Gastrocnemius medialis (tissue), 4 donors: Measurements from ENCODE around the gene ADAR. TPM values are rescaled to one million over a fixed set of nuclear protein-coding genes. Genes with fewer than 3 reads are reported as not detected.

Experiments
- ATAC-seq, 2 donors: fragments of 150-250 bp; one replicate each; pipeline ENCODE4 v1.9.1; 2016
- DNase-seq, 2 donors: peaks; one replicate each; pipeline ENCODE4 v3.0.0-alpha.2; 2019
- H3K27ac ChIP-seq, 4 donors: fragments of 200-600 bp; sonication (generic); 1 replicate in 1 of 4; 2 replicates in 3 of 4; pipeline ENCODE4 v1.5.1; 2016 to 2018; ENCODE audit warnings: mild to moderate bottlenecking in 2 of 4, moderate library complexity in 1 of 4
- H3K27me3 ChIP-seq, 3 donors: fragments of 200-600 bp; sonication (generic) in 2 of 3; 1 replicate in 1 of 3; 2 replicates in 2 of 3; pipeline versions ENCODE4 v1.5.1 to v1.6.0; 2016 to 2019; ENCODE audit warnings: mild to moderate bottlenecking in 1 of 3, moderate library complexity in 1 of 3
- H3K36me3 ChIP-seq, 2 donors: fragments of 200-600 bp; sonication (generic) in 1 of 2; one replicate each; pipeline ENCODE4 v1.5.1; 2017 to 2018
- H3K4me1 ChIP-seq, 2 donors: fragments of 200-600 bp; sonication (generic) in 1 of 2; one replicate each; pipeline ENCODE4 v1.5.1; 2016 to 2017; ENCODE audit warnings: mild to moderate bottlenecking in 2 of 2
- H3K4me3 ChIP-seq, 4 donors: fragments of 200-600 bp; sonication (generic) in 3 of 4; 1 replicate in 1 of 4; 2 replicates in 3 of 4; pipeline ENCODE4 v1.5.1; 2016 to 2019; ENCODE audit warnings: mild to moderate bottlenecking in 2 of 4
- H3K9me3 ChIP-seq, 3 donors: fragments of 200-600 bp; sonication (generic) in 2 of 3; 1 replicate in 1 of 3; 2 replicates in 2 of 3; pipeline ENCODE4 v1.5.1; 2016 to 2019
- POLR2A ChIP-seq, 2 donors: fragments of 450-650 bp; IDR thresholded peaks; one replicate each; pipeline ENCODE4 v1.6.1; 2017; ENCODE audit warnings: antibody characterized with exemption in 2 of 2, mild to moderate bottlenecking in 2 of 2, moderate library complexity in 2 of 2
- in situ Hi-C, 4 donors: fragments of 200-750 bp; cut with MboI; loops; one replicate each; pipeline versions ENCODE4 v1.15.0 to v1.8.0; 2017; ENCODE audit warnings: low sequenced_read_pairs in 4 of 4
- intact Hi-C: fragments of 100-400 bp; cut with DNase I; formaldehyde crosslinking; loops from one replicate; pipeline ENCODE4 v1.15.1; 2023; ENCODE audit warnings: low total_unique reads
- total RNA-seq, 4 donors: library from RNA; depleted of rRNA; stranded (reverse); fragments of >200 nt; gene quantifications; one replicate each; pipeline versions ENCODE4 v1.1.0 to v1.2.3, GENCODE V29; 2016
- TF ChIP-seq, protein P1 (sequence below), 5 experiments: fragments of 450-650 bp in 3 of 5; fragments of 200-600 bp in 2 of 5; sonication (generic) in 2 of 5; IDR thresholded peaks in 4 of 5; conservative IDR thresholded peaks in 1 of 5; 1 replicate in 4 of 5; 2 replicates in 1 of 5; pipeline ENCODE4 v1.5.1; 2016 to 2019; ENCODE audit warnings: antibody characterized with exemption in 5 of 5, mild to moderate bottlenecking in 3 of 5, moderate library complexity in 3 of 5

The ADAR gene
- total RNA-seq, 4 donors from 2014 or later, result 16.4 to 38.4 (median 19.0) TPM

GRCh38 chr1:154591206-154591605 lies 16.8 kb downstream of the ADAR start:
- peaks cover 16 to 97% of the 10 kb centered on the region in 2 donors for H3K36me3 ChIP-seq
- ATAC-seq (no peak), DNase-seq (no peak)
- H3K27me3 ChIP-seq, result no peaks in the 10 kb centered on the region
- H3K4me1 ChIP-seq, result no peaks in the 10 kb centered on the region
- H3K4me3 ChIP-seq, result no peak overlapping the region
- no peaks in the 10 kb centered on the region for H3K9me3 ChIP-seq
- intact Hi-C loops (no loop called here), in situ Hi-C loops (no loop called here)
- TF ChIP-seq POLR2A (IDR thresholded peaks at IDR 0.05), result no peak
- TF ChIP-seq, protein P1, sequence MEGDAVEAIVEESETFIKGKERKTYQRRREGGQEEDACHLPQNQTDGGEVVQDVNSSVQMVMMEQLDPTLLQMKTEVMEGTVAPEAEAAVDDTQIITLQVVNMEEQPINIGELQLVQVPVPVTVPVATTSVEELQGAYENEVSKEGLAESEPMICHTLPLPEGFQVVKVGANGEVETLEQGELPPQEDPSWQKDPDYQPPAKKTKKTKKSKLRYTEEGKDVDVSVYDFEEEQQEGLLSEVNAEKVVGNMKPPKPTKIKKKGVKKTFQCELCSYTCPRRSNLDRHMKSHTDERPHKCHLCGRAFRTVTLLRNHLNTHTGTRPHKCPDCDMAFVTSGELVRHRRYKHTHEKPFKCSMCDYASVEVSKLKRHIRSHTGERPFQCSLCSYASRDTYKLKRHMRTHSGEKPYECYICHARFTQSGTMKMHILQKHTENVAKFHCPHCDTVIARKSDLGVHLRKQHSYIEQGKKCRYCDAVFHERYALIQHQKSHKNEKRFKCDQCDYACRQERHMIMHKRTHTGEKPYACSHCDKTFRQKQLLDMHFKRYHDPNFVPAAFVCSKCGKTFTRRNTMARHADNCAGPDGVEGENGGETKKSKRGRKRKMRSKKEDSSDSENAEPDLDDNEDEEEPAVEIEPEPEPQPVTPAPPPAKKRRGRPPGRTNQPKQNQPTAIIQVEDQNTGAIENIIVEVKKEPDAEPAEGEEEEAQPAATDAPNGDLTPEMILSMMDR (IDR thresholded peaks at IDR 0.05 in 4 of 5, conservative IDR thresholded peaks at IDR 0.05 in 1 of 5), result no peak
- no peak overlapping the region for H3K27ac ChIP-seq

DNA sequence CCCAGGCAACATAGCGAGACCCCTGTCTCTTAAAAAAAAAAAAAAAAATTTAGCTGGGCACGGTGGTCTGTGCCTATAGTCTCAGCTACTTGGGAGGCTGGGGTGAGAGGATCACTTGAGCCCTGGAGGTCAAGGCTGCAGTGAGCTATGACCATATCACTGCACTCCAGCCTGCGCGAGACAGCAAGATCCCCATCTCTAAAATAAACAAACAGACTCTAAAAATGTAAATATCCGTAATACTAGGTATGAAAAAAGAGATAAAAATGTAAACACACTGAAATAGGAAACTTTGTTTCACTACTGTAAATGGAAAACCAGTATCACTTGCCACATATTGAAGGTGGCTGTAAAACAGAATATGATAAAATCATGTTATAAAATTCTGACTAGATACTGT lies 17.2 kb downstream of the ADAR start:
- H3K4me3 ChIP-seq, result no peak overlapping the region
- H3K27me3 ChIP-seq, result no peaks in the 10 kb centered on the region
- intact Hi-C loops (no loop called here), in situ Hi-C loops (no loop called here)
- no peaks in the 10 kb centered on the region for H3K9me3 ChIP-seq
- H3K36me3 ChIP-seq, result peaks cover 14 to 97% of the 10 kb centered on the region in 2 donors
- H3K4me1 ChIP-seq, result no peaks in the 10 kb centered on the region
- TF ChIP-seq POLR2A (IDR thresholded peaks at IDR 0.05), result no peak
- TF ChIP-seq, protein P1 (IDR thresholded peaks at IDR 0.05 in 4 of 5, conservative IDR thresholded peaks at IDR 0.05 in 1 of 5), result no peak
- DNase-seq, result no peak
- no peak for ATAC-seq
- no peak overlapping the region for H3K27ac ChIP-seq

DNA sequence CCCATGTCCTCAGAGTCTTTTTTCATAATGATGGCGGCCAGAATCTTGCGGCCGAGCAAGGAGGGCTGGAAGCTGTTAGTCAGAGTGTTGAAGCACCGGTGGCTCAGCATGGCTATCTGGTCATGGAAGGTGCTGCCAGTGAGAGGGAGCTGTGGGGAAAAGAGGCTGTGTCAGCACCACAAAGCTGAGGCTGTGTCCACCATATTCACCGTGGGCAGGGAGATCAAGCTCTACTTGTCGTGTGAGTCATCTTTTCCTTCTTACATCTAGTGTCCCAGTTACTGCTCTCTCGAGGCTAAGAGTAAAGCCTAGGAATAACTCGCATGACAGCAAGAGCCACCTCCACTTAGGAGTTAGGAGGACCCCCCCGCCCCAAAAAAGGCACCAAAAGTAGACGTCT lies 18.2 kb downstream of the ADAR start:
- no peak overlapping the region for H3K4me3 ChIP-seq
- DNase-seq (no peak), ATAC-seq (no peak)
- TF ChIP-seq, protein P1 (IDR thresholded peaks at IDR 0.05 in 4 of 5, conservative IDR thresholded peaks at IDR 0.05 in 1 of 5), result no peak
- no peak for TF ChIP-seq POLR2A (IDR thresholded peaks at IDR 0.05)
- peaks cover 12 to 97% of the 10 kb centered on the region in 2 donors for H3K36me3 ChIP-seq
- no peak overlapping the region for H3K27ac ChIP-seq
- intact Hi-C loops, result no loop called here
- in situ Hi-C loops, result no loop called here
- no peaks in the 10 kb centered on the region for H3K4me1 ChIP-seq
- no peaks in the 10 kb centered on the region for H3K27me3 ChIP-seq
- no peaks in the 10 kb centered on the region for H3K9me3 ChIP-seq

GRCh38 chr1:154586641-154587040 lies 21.3 kb downstream of the ADAR start:
- intact Hi-C loops (no loop called here), in situ Hi-C loops (no loop called here)
- no peak overlapping the region for H3K27ac ChIP-seq
- ATAC-seq, result no peak
- H3K27me3 ChIP-seq, result no peaks in the 10 kb centered on the region
- H3K4me1 ChIP-seq, result no peaks in the 10 kb centered on the region
- no peaks in the 10 kb centered on the region for H3K9me3 ChIP-seq
- no peak for TF ChIP-seq POLR2A (IDR thresholded peaks at IDR 0.05)
- TF ChIP-seq, protein P1 (IDR thresholded peaks at IDR 0.05 in 4 of 5, conservative IDR thresholded peaks at IDR 0.05 in 1 of 5), result no peak
- no peak overlapping the region for H3K4me3 ChIP-seq
- DNase-seq, result no peak
- peaks cover 15 to 100% of the 10 kb centered on the region in 2 donors for H3K36me3 ChIP-seq

- H3K36me3 ChIP-seq, result peaks cover 15 to 100% of the 10 kb centered on the region in 2 donors
- no peak for TF ChIP-seq POLR2A (IDR thresholded peaks at IDR 0.05)
- TF ChIP-seq, protein P1 (IDR thresholded peaks at IDR 0.05 in 4 of 5, conservative IDR thresholded peaks at IDR 0.05 in 1 of 5), result no peak
- H3K4me1 ChIP-seq, result no peaks in the 10 kb centered on the region
- no peaks in the 10 kb centered on the region for H3K27me3 ChIP-seq
- intact Hi-C loops (no loop called here), in situ Hi-C loops (no loop called here)
- H3K9me3 ChIP-seq, result no peaks in the 10 kb centered on the region
- DNase-seq (no peak), ATAC-seq (no peak)
- no peak overlapping the region for H3K4me3 ChIP-seq
- H3K27ac ChIP-seq, result no peak overlapping the region
Measured at GRCh38 chr1:154586231-154586630, 21.8 kb downstream of the ADAR start.
